Activated CD4-positive, alpha-beta T cell treated with anti-CD3 and anti-CD28 coated beads for 48 hours (primary cell): Measurements from ENCODE around the gene ARF3.

Source experiments
- DNase-seq: peaks from one replicate; pipeline ENCODE4 v3.0.0-alpha.2; 2020

The ARF3 gene

DNA sequence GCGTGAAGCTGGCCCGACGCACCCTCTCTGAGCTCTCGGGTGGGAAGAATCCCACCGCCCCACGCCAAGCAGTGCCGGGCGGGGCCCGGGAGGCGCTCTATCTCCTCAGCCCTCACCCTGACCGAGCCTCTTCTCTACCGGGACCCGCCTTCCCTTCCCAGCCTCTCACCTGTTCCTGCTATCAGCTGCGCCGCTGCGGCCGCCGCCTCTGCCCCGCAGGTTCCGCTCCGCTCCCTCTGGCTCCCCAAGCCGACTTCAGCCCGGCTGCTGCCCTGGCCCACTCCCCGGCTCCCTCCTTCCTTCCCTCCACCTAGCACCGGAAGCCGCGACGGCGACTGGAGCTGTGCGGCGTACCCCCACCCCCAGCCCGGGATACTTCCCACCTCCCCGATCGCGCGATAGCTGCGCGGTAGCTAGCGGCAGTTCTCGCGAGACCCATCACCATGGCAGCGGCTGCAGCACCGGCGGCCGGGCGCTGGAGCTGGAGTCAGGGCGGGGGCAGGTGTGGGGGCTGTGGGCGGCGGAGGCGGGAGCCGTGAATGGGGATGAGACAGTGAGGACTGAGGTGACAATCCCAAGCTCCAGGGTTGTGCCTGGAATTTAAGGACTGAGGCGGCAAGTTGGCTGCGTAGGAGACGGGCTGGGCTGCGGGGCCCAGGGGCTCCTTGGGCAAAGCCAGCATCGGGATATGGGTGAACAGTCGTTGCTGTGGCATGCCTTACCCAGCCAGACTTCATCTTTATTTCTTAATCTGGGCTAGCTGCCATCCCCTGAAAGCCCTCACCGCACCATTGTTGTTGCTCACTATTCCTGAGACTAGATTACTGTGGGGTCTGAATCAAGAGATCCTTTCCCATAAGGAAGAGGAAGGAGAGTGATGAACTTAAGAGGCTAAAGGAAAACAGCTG lies at the start of gene ARF3:
ARF3 (minus strand) TSS at position 347 of the 908 bp plus-strand sequence. CDS start 16,392 bp downstream, outside the sequence.
- peak; percentile 95 for DNase-seq

DNA sequence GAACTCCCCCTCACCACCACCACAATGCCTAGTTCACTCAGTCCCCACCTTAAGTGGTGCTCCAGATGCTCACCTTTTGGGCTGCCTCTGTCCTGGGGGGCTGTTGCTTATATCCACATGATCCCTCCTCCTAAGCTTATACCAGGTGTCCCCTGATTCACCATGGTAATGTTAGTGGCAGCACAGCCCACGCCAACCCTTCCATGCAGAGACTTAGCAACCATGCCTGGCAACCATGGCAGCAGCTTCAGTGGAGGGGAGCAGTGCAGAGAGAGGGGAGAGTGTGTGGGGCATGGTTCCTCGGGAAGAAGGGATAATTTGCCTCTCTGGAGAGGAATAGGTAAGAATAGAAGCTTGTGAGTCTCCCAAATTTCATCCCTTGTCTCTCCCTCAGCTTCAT lies 43.1 kb upstream of the ARF3 start:
- no peak for DNase-seq

- peak; percentile 68 for DNase-seq
These were observed 42.3 kb upstream of the ARF3 start, which contains the start of gene DDN for GRCh38 chr12:48999371-49000131. Gene DDN, minus strand, starts transcription at chr12:48999375. Its CDS starts 88 bp downstream, at chr12:48999287.

DNA sequence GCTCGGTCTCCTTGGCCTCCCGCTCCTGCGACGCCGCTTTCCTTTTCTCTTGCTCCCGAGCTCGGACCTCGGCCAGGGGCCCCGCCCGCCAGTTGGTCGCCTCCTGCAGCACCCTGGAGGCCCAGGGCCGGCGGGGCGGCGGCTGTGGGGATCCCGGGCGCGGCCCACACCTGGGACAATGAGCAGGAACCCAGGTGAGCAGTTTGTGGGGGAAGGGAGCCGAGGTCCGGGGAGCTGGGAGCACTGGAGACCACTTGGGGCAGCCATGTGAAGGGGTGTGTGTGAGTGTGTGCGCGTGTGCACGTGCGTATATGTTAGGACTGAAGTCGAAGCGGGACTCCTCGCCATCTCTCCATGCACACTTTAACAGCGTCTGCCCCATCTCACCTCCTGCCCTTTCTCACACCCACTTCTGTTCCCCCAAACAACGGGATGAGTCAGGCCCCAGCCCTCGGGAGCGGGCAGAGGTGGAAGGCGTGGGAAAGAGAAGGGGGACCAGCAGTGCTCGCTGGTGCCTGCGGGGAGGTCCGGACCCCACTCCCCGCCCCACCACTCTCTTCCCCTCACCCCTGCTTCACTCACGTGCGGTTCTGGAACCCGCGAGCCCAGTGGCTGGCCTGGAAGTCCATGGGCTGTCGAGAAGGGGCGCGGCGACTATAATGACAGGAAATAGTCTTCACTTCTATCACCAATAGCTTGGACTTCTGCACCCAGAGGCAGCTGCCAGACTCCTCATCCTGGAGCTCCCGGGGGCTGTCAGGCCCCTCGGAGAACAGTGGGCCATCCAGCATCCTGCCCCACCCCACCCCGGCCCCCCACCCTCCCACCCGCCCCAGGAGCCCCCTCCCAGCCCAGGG lies 41.4 kb upstream of the ARF3 start:
- peak; percentile 42 for DNase-seq

DNA sequence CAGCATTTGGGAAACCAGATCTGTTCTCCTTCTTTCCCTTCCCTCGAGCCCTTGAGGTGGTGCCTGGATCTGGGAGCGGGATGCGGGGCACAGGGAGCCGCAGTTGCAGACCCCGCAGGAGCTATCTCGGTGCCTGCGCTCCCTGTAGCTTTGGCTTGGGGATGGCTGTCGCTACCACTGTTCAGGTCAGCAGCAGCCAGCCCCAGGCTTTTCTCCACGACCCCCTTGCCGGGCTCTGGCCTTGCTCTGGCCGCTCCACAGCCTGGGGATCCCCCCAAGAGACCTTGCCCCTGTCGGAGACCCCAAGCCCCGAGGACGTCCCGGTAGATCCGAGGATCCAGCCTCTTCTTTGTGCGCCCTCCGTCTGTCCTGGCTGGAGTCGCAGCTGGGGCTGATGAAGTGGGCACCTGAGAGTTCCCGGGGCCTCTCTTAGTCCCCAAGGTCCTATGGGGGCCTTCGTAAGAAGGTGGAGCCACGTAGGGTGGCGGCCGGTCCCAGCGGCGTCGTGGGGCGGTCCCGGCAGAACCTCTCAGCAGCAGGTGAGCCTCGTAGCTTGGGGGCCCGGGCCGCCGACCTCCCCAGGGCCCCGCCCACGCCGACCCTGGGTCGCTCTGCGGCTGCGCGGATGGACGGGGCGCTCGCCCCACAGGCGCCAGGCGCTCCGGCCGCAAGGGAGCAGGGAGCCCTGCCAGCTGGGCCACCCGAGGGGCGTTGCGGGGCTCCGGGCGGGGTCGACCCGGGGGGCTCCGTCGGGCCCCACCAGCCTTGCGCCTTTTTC lies 40.6 kb upstream of the ARF3 start:
- DNase-seq: peak; percentile 36

DNA sequence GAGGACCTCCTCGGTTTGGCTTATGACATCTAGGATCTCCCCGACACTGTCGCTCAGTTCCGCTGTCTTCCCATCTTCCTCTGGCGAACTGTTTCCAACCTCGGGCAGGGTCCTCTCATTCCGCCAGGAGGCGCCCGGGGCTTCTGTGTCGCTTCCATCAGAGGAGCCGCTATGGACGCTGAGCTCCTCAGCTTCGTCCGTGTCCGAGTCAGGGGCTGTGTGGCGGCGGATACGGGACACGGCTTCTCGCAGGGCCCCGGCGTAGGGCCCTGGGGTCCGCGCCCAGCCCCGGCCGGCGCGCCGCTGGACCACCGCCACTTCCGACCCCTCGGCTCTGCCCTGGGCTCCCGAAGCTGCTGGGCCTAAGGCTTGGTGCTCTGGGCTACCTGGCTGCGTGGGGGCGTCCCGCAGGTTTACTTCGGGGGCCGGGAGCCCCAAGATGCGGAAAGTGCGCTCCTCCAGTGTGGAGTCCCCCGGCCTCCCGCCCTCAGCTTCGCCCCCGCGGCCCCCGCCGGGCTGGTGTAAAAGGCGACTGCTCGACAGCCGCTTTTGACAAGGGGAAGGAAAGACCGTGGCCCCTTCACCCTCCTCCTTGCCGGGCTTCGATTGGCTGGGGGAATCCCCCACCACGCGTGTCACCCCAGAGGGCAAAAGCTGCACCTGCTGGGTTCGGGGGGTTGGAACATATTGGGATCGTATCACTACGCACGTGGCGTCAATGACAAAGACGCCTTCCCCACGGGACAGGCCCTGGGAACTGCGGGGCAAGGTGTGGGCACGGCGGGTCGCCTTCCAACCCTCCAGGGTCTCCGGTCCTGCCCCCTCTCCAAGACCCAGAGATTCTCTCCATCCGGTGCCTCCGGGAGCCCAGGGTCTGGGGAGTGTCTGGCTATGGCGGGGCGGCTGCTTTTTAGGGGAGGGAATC lies 39.8 kb upstream of the ARF3 start:
- peak; percentile 78 for DNase-seq

GRCh38 chr12:48995086-48995879 lies 38.0 kb upstream of the ARF3 start:
- peak; percentile 64 for DNase-seq

- DNase-seq: no peak
These were observed 37.2 kb upstream of the ARF3 start for GRCh38 chr12:48994224-48995085.

DNA sequence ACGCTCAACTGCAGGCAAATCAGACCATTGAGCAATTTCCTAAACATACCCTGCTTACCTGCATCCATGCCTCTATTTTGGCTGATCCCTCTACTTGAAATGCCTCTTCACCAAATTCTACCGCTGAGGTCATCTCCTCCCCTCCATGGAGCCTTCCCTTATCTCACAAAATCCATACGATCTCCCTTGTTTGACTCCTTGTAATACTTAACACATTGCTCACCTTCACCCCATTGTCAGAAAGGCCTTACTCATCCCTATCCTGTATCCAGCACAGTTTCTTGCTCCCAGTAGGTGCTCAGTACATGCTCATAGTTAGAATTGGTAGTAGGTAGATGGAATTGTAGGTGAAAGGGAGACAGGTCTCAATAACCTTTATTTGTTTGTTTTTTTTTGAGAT lies 36.5 kb upstream of the ARF3 start:
- no peak for DNase-seq

GRCh38 chr12:48991247-48992050 lies 34.2 kb upstream of the ARF3 start:
- DNase-seq: no peak

- no peak for DNase-seq
These were observed 33.3 kb upstream of the ARF3 start for GRCh38 chr12:48990552-48990951.

DNA sequence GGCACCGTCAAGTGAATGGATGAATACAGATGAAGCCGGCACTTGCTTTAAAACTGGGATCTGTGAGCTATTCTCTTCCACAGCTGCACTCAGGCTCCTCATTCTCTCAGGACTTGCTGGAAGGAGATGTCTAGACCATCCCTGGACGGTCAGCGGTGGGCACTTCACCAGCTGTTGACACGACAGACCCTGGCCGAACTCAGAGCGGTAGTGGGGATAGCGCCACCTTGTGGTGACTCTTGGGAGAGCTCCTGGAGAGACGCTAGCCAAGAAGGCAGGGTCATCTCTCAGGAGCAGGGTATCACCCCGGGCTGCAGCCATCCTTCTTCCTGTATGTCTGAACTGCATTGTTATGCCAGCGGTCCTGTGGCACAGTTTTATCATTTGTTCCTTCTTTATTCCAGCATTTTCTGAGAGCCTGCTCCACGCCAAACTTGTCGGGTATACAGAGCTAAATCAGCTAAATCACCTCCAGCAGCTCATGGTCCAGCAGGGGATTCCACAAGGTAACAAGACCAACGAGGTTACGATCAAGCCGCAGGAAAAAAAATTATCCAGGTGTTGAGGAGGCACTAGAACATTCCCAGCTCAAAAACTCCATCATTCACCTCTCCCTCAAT lies 30.9 kb upstream of the ARF3 start:
- DNase-seq: peak; percentile 84

DNA sequence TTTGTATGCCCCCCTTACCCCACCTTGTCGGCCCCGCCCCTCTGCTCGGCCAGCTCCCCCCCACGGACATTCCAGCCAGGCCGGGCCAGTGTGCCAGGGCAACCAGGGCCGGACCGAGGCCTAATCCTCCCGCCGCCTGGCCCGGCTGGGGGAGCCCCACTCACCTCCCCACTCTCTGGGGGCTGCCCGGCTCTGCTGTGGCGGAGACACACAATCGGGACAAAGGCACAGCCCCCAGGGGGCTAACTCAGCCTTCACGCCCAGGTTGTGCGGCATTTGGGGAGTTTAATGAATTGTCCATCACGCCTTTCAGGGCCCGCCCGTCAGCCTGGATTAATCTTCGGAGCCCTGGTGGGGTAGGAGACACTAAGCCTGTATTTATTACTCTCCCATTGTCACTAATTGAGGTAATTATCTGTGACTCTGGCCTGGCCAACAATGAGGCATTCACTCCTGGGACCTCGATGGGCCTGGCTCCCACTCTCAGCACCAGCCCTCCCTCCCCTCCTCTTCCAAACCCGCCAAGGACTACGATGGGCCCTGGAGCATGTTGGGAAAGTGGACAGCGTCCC lies 29.5 kb upstream of the ARF3 start:
- no peak for DNase-seq

- no peak for DNase-seq
These were observed 28.6 kb upstream of the ARF3 start for GRCh38 chr12:48985901-48986300.

- DNase-seq: no peak
These were observed 28.2 kb upstream of the ARF3 start for GRCh38 chr12:48985475-48985897.

GRCh38 chr12:48982397-48983080 lies 25.3 kb upstream of the ARF3 start:
- no peak for DNase-seq

GRCh38 chr12:48981757-48982157 lies 24.5 kb upstream of the ARF3 start:
- DNase-seq: no peak
